Measurements from ENCODE around the gene MAGEB10. TPM values are rescaled to one million over a fixed set of nuclear protein-coding genes. Genes with fewer than 3 reads are reported as not detected.

Gene MAGEB10
- total RNA-seq, 1 donor from 2014 or later = not detected

- no peak for TF ChIP-seq CTCF (IDR thresholded peaks at IDR 0.05)
- Mint-ChIP-seq H3K9me3 (ENCODE audit: low read depth) (peaks cover 3% of the 10 kb centered on the region), H3K36me3 (ENCODE audit: low read depth) (no peaks in the 10 kb centered on the region), H3K27me3 (ENCODE audit: low read depth) (no peaks in the 10 kb centered on the region), H3K27ac (ENCODE audit: unreplicated experiment) (no peak overlapping the region), H3K4me3 (ENCODE audit: unreplicated experiment) (no peak overlapping the region), H3K4me1 (ENCODE audit: low read depth) (no peaks in the 10 kb centered on the region)
- DNase-seq (ENCODE audit: low spot score) = no peak
Observed at GRCh38 chrX:27838185-27838584, 30.4 kb downstream of the MAGEB10 start.

- no peak for TF ChIP-seq CTCF (IDR thresholded peaks at IDR 0.05)
- no peaks in the 10 kb centered on the region for H3K4me1 Mint-ChIP-seq (ENCODE audit: low read depth)
- no peaks in the 10 kb centered on the region for H3K9me3 Mint-ChIP-seq (ENCODE audit: low read depth)
- no peak overlapping the region for H3K27ac Mint-ChIP-seq (ENCODE audit: unreplicated experiment)
- H3K4me3 Mint-ChIP-seq (ENCODE audit: unreplicated experiment) = no peak overlapping the region
- no peak for DNase-seq (ENCODE audit: low spot score)
- no peaks in the 10 kb centered on the region for H3K36me3 Mint-ChIP-seq (ENCODE audit: low read depth)
- no peaks in the 10 kb centered on the region for H3K27me3 Mint-ChIP-seq (ENCODE audit: low read depth)
Observed at GRCh38 chrX:27840881-27841280, 33.1 kb downstream of the MAGEB10 start.

GRCh38 chrX:27842859-27843258 is 35.1 kb downstream of the MAGEB10 start:
- no peak for DNase-seq (ENCODE audit: low spot score)
- Mint-ChIP-seq H3K27me3 (ENCODE audit: low read depth) (no peaks in the 10 kb centered on the region), H3K4me1 (ENCODE audit: low read depth) (no peaks in the 10 kb centered on the region), H3K4me3 (ENCODE audit: unreplicated experiment) (no peak overlapping the region), H3K9me3 (ENCODE audit: low read depth) (no peaks in the 10 kb centered on the region), H3K27ac (ENCODE audit: unreplicated experiment) (no peak overlapping the region), H3K36me3 (ENCODE audit: low read depth) (no peaks in the 10 kb centered on the region)
- TF ChIP-seq CTCF (IDR thresholded peaks at IDR 0.05) = no peak

GRCh38 chrX:27860337-27860736 is 52.5 kb downstream of the MAGEB10 start:
- Mint-ChIP-seq H3K9me3 (ENCODE audit: low read depth) (no peaks in the 10 kb centered on the region), H3K36me3 (ENCODE audit: low read depth) (no peaks in the 10 kb centered on the region), H3K4me3 (ENCODE audit: unreplicated experiment) (no peak overlapping the region), H3K27ac (ENCODE audit: unreplicated experiment) (no peak overlapping the region), H3K27me3 (ENCODE audit: low read depth) (peaks cover 14% of the 10 kb centered on the region), H3K4me1 (ENCODE audit: low read depth) (no peaks in the 10 kb centered on the region)
- DNase-seq (ENCODE audit: low spot score) = no peak
- TF ChIP-seq CTCF (IDR thresholded peaks at IDR 0.05) = no peak

GRCh38 chrX:27863809-27864208 is 56.0 kb downstream of the MAGEB10 start:
- peaks cover 14% of the 10 kb centered on the region for H3K27me3 Mint-ChIP-seq (ENCODE audit: low read depth)
- no peaks in the 10 kb centered on the region for H3K4me1 Mint-ChIP-seq (ENCODE audit: low read depth)
- H3K4me3 Mint-ChIP-seq (ENCODE audit: unreplicated experiment) = peak overlapping the region; percentile 47
- H3K9me3 Mint-ChIP-seq (ENCODE audit: low read depth) = no peaks in the 10 kb centered on the region
- no peaks in the 10 kb centered on the region for H3K36me3 Mint-ChIP-seq (ENCODE audit: low read depth)
- no peak overlapping the region for H3K27ac Mint-ChIP-seq (ENCODE audit: unreplicated experiment)
- no peak for TF ChIP-seq CTCF (IDR thresholded peaks at IDR 0.05)
- DNase-seq (ENCODE audit: low spot score) = no peak

Other genes with a start within 250 kb of the MAGEB10 start
- not detected in 3 replicates for gene DCAF8L2, start 217.6 kb upstream of the MAGEB10 start, total RNA-seq
- not detected in 3 replicates for gene DCAF8L1, start 173.5 kb downstream of the MAGEB10 start, total RNA-seq